Measurements from ENCODE around the gene TMCO4.

DNA sequence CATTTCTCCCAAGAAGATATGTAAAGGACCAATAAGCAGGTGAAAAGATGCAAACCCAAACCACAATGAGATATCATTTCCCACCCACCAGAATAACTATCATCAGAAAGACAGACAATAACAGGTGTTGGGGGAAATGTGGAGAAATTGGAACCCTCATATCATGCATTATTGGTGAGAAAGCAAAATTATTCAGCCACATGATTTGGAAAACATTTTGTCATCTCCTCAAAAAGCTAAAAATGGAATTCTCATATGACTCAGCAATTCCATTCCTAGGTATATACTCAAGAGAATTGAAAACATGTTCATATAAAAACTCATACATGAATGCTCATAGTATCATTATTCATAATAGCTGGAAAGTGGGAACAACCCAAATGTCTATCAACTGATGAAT, 40.5 kb upstream of the TMCO4 start:
- no peak for TF ChIP-seq EZH2 (IDR thresholded peaks at IDR 0.05; ENCODE audit: low read length, unreplicated experiment)
- TF ChIP-seq, protein P1, sequence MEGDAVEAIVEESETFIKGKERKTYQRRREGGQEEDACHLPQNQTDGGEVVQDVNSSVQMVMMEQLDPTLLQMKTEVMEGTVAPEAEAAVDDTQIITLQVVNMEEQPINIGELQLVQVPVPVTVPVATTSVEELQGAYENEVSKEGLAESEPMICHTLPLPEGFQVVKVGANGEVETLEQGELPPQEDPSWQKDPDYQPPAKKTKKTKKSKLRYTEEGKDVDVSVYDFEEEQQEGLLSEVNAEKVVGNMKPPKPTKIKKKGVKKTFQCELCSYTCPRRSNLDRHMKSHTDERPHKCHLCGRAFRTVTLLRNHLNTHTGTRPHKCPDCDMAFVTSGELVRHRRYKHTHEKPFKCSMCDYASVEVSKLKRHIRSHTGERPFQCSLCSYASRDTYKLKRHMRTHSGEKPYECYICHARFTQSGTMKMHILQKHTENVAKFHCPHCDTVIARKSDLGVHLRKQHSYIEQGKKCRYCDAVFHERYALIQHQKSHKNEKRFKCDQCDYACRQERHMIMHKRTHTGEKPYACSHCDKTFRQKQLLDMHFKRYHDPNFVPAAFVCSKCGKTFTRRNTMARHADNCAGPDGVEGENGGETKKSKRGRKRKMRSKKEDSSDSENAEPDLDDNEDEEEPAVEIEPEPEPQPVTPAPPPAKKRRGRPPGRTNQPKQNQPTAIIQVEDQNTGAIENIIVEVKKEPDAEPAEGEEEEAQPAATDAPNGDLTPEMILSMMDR (conservative IDR thresholded peaks at IDR 0.05; ENCODE audit: low read depth, low read length): no peak
- TF ChIP-seq EZH2phosphoT487 (IDR thresholded peaks at IDR 0.05; ENCODE audit: borderline replicate concordance, low read length): no peak
